Measurements from ENCODE around the gene C2orf72.

C2orf72 gene

DNA sequence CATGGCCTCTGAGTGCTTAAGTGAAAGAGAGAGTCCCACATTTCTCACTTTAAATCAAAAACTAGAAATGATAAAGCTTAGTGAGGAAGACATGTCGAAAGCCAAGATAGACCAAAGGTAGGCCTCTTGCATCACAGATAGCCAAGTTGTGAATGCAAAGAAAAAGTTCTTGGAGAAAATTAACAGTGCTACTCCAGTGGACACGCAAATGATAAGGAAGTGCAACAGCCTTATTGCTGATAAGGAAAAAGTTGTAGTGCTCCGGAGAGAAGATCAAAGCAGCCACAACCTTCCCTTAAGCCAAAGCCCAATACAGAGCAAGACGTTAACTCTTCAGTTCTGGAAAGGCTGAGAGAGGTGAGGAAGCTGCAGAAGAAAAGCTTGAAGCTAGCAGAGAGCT is 51.4 kb downstream of the C2orf72 start:
- DNase-seq = no peak

GRCh38 chr2:231093933-231094332 is 56.6 kb downstream of the C2orf72 start:
- DNase-seq = no peak

GRCh38 chr2:231094736-231095346 is 57.5 kb downstream of the C2orf72 start:
- DNase-seq = no peak
